SK-N-SH (cell line): Measurements from ENCODE around the gene LUC7L3. TPM values are rescaled to one million over a fixed set of nuclear protein-coding genes. Genes with fewer than 3 reads are reported as not detected.

Experiments
- CTCF ChIA-PET: fragments of 300-600, 350-600 bp; formaldehyde crosslinking; extraction: SDS; loops from one replicate; lab custom pipeline; 2021; lab: Yijun Ruan, JAX
- POLR2A ChIA-PET: fragments of 350-600 bp; sonication (Branson Sonifier 250); formaldehyde crosslinking; extraction: SDS; loops from one replicate; lab custom pipeline; 2020; ENCODE audit warnings: antibody characterized with exemption, inconsistent platforms; lab: Yijun Ruan, JAX
- DNase-seq: peaks from one replicate; pipeline ENCODE4 v3.0.0; 2012
- H2AFZ ChIP-seq: fragments of 200-600 bp; sonication (generic); 2 replicates; pipeline ENCODE4 v1.8.1; 2016; ENCODE audit warnings: antibody characterized with exemption, mild to moderate bottlenecking, low read depth
- H3F3A ChIP-seq: fragments of 200-600 bp; sonication (generic); replicated peaks from 2 replicates; pipeline ENCODE3; 2016; ENCODE audit warnings: antibody characterized with exemption, mild to moderate bottlenecking; ENCODE audit not compliant: insufficient read depth
- H3K27ac ChIP-seq, 2 experiments: fragments of 200-500 bp in 1 of 2; fragments of 200-600 bp in 1 of 2; sonication (Bioruptor generic) in 1 of 2; sonication (generic), shearing (Covaris generic) in 1 of 2; 2 replicates each; pipeline versions ENCODE4 v1.5.1 to v1.6.1; 2014 to 2016; ENCODE audit warnings: low read depth in 2 of 2, inconsistent platforms in 1 of 2, low read length in 1 of 2, mild to moderate bottlenecking in 1 of 2, mixed read lengths in 1 of 2
- H3K27me3 ChIP-seq: fragments of 200-600 bp; sonication (generic), shearing (Covaris generic); 2 replicates; pipeline ENCODE4 v1.6.1; 2016; ENCODE audit warnings: mixed run types; ENCODE audit not compliant: insufficient read depth
- H3K36me3 ChIP-seq, 2 experiments: fragments of 200-500 bp in 1 of 2; fragments of 200-600 bp in 1 of 2; sonication (Bioruptor generic) in 1 of 2; sonication (generic) in 1 of 2; replicated peaks in 1 of 2; 2 replicates each; pipeline versions ENCODE3 to v1.5.1; 2014 to 2016; ENCODE audit warnings: low read length in 1 of 2, mild to moderate bottlenecking in 1 of 2; ENCODE audit not compliant: insufficient read depth in 2 of 2, control insufficient read depth in 1 of 2
- H3K4me1 ChIP-seq, 2 experiments: fragments of 200-500 bp in 1 of 2; fragments of 200-600 bp in 1 of 2; sonication (Bioruptor generic) in 1 of 2; sonication (generic), shearing (Covaris generic) in 1 of 2; 2 replicates each; pipeline versions ENCODE4 v1.5.1 to v1.6.1; 2014 to 2016; ENCODE audit warnings: low read depth in 1 of 2, low read length in 1 of 2, mixed run types in 1 of 2; ENCODE audit not compliant: insufficient read depth in 2 of 2, control insufficient read depth in 1 of 2
- H3K4me2 ChIP-seq: fragments of 200-600 bp; sonication (generic), shearing (Covaris generic); 2 replicates; pipeline ENCODE4 v1.6.1; 2017; ENCODE audit warnings: mixed run types
- H3K4me3 ChIP-seq, 2 experiments: fragments of 200-500 bp in 1 of 2; fragments of 200-600 bp in 1 of 2; sonication (Bioruptor generic) in 1 of 2; sonication (generic), shearing (Covaris generic) in 1 of 2; 2 replicates each; pipeline versions ENCODE4 v1.5.1 to v1.8.1; 2014 to 2016; ENCODE audit warnings: low read depth in 2 of 2, inconsistent platforms in 1 of 2, low read length in 1 of 2, mild to moderate bottlenecking in 1 of 2, mixed read lengths in 1 of 2, moderate library complexity in 1 of 2
- H3K79me2 ChIP-seq: fragments of 200-600 bp; sonication (generic); 2 replicates; pipeline ENCODE4 v1.8.1; 2017; ENCODE audit warnings: mild to moderate bottlenecking; ENCODE audit not compliant: insufficient read depth
- H3K9ac ChIP-seq: fragments of 200-600 bp; sonication (generic); 2 replicates; pipeline ENCODE4 v1.6.1; 2017; ENCODE audit warnings: mixed run types
- H3K9me2 ChIP-seq: fragments of 200-600 bp; sonication (generic); 2 replicates; pipeline ENCODE4 v1.6.1; 2017; ENCODE audit warnings: mixed run types
- H3K9me3 ChIP-seq: fragments of 200-600 bp; sonication (generic); 2 replicates; pipeline ENCODE4 v1.6.1; 2017; ENCODE audit warnings: mixed run types, mild to moderate bottlenecking, moderate library complexity
- H4K20me1 ChIP-seq: fragments of 200-600 bp; sonication (generic); 2 replicates; pipeline ENCODE4 v1.6.1; 2017; ENCODE audit warnings: mild to moderate bottlenecking, mixed run types; ENCODE audit not compliant: insufficient read depth
- ELF1 ChIP-seq: IDR thresholded peaks from 2 replicates; pipeline ENCODE4 v1.4.0; 2012
- EP300 ChIP-seq, 2 experiments: IDR thresholded peaks; 2 replicates each; pipeline versions ENCODE4 v1.4.0 to v1.6.1; 2012; ENCODE audit warnings: borderline replicate concordance in 1 of 2, low read depth in 1 of 2, low read length in 1 of 2
- EZH2phosphoT487 ChIP-seq: fragments of 200-600 bp; sonication (generic); IDR thresholded peaks from 2 replicates; pipeline ENCODE4 v1.6.1; 2017; ENCODE audit warnings: low read depth, mixed run types, mild to moderate bottlenecking, antibody characterized with exemption, moderate library complexity, borderline replicate concordance
- FOSL2 ChIP-seq: IDR thresholded peaks from 2 replicates; pipeline ENCODE4 v1.4.0; 2012; ENCODE audit warnings: low read depth, mild to moderate bottlenecking, moderate library complexity, borderline replicate concordance
- FOXM1 ChIP-seq: IDR thresholded peaks from 2 replicates; pipeline ENCODE4 v1.4.0; 2012; ENCODE audit warnings: low read depth, mild to moderate bottlenecking
- GABPA ChIP-seq: IDR thresholded peaks from 2 replicates; pipeline ENCODE4 v1.4.0; 2012; ENCODE audit warnings: low read depth, mild to moderate bottlenecking
- IRF3 ChIP-seq: fragments of 150-350 bp; IDR thresholded peaks from 2 replicates; pipeline ENCODE4 v1.6.1; 2016; ENCODE audit warnings: mild to moderate bottlenecking, low read depth, low read length
- JUND ChIP-seq: IDR thresholded peaks from 2 replicates; pipeline ENCODE4 v1.4.0; 2012
- MEF2A ChIP-seq: IDR thresholded peaks from 2 replicates; pipeline ENCODE4 v1.4.0; 2012; ENCODE audit warnings: low read depth, borderline replicate concordance
- NRF1 ChIP-seq: IDR thresholded peaks from 2 replicates; pipeline ENCODE4 v1.6.1; 2012; ENCODE audit warnings: low read depth, mild to moderate bottlenecking, low read length
- POLR2AphosphoS5 ChIP-seq: IDR thresholded peaks from 2 replicates; pipeline ENCODE4 v1.6.1; 2012; ENCODE audit warnings: low read depth, low read length
- RFX5 ChIP-seq: IDR thresholded peaks from 2 replicates; pipeline ENCODE4 v1.6.1; 2012; ENCODE audit warnings: mild to moderate bottlenecking, improper control_type of control experiment, low read length
- RXRA ChIP-seq: IDR thresholded peaks from 2 replicates; pipeline ENCODE4 v1.4.0; 2012; ENCODE audit warnings: low read depth, mild to moderate bottlenecking, borderline replicate concordance
- SIN3A ChIP-seq: IDR thresholded peaks from 2 replicates; pipeline ENCODE4 v1.6.1; 2012; ENCODE audit warnings: low read depth, mild to moderate bottlenecking, low read length, moderate library complexity, borderline replicate concordance
- SMC3 ChIP-seq: IDR thresholded peaks from 2 replicates; pipeline ENCODE4 v1.6.1; 2012; ENCODE audit warnings: low read depth, low read length, improper control_type of control experiment
- TAF1 ChIP-seq: IDR thresholded peaks from 2 replicates; pipeline ENCODE4 v1.6.1; 2012; ENCODE audit warnings: low read depth, mild to moderate bottlenecking, low read length, moderate library complexity, borderline replicate concordance
- ZBTB33 ChIP-seq: IDR thresholded peaks from 2 replicates; pipeline ENCODE4 v1.4.0; 2012; ENCODE audit warnings: low read depth, borderline replicate concordance
- WGBS: methylation state at CpG from one replicate; pipeline ENCODE4 v1.1.6; 2017; ENCODE audit warnings: low lambda C conversion rate; 5-methylcytosine and 5-hydroxymethylcytosine counted together
- polyA plus RNA-seq, 3 experiments: library from polyadenylated mRNA; depleted of rRNA; stranded (reverse); fragments of >200 nt; gene quantifications; 2 replicates each; pipeline ENCODE4 v1.2.3, GENCODE V29; 2012
- TF ChIP-seq, protein P1 (sequence below): IDR thresholded peaks from 2 replicates; pipeline ENCODE4 v1.4.0; 2012; ENCODE audit warnings: low read depth, borderline replicate concordance

LUC7L3 gene
- polyA plus RNA-seq, 1 of the 3 experiments (the other 2 are of a cell fraction): 154 TPM

DNA sequence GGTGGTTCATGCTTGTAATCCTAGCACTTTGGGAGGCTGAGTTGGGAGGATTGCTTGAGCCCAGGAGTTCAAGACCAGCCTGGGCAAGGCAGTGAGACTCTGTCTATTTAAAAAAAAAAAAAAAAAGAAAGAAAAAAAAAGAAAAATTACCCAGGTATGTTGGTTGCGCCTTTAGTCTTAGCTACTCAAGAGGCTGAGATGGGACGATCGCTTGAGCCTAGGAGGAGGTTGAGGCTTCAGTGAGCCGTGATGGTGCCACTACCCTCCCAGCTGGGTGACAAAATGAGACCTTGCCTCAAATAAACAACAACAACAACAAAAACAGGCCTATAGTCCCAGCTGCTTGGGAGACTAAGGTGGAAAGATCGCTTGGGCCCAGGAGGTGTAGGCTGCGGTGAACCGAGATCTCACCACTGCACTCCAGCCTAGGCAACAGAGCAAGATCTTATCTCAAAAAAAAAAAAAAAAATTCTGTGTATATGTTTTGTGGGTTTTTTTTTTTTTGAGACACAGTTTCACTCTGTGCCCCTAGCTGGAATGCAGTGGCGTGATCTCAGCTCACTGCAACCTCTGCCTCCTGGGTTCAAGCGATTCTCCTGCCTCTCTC is 60.4 kb downstream of the LUC7L3 start:
- Histone ChIP-seq H3K9me3 (no peaks in the 10 kb centered on the region), H3K27ac (no peak overlapping the region), H3K4me1 (no peaks in the 10 kb centered on the region), H3K4me3 (no peak overlapping the region), H3K36me3 (no peaks in the 10 kb centered on the region), H2AFZ (no peak overlapping the region), H4K20me1 (no peaks in the 10 kb centered on the region), H3K79me2 (no peaks in the 10 kb centered on the region), H3K9ac (no peak overlapping the region)
- 84% methylated on average over 9 of the region's 9 CpGs for WGBS
- ChIA-PET POLR2A (no interaction called here), CTCF (interaction anchor here (0.6 to 10.4 kb wide), 10 partner anchors 11 to 374 kb away, joined by 3 to 520 read pairs (median 5); partner anchors contain the start of genes NME1 and SPATA20)
- no peak for TF ChIP-seq JUND
- TF ChIP-seq, all 33 proteins: peak for 0
- Histone ChIP-seq H3F3A (no peaks in the 10 kb centered on the region), H3K27me3 (no peaks in the 10 kb centered on the region), H3K9me2 (no peaks in the 10 kb centered on the region), H3K4me2 (no peak overlapping the region)
- DNase-seq: no peak

- Histone ChIP-seq H3K9me3 (no peaks in the 10 kb centered on the region), H3K27me3 (no peaks in the 10 kb centered on the region), H2AFZ (no peak overlapping the region), H3K79me2 (no peaks in the 10 kb centered on the region), H3K9me2 (no peaks in the 10 kb centered on the region), H3K4me3 (no peak overlapping the region), H3K4me1 (no peaks in the 10 kb centered on the region), H3F3A (no peaks in the 10 kb centered on the region), H3K4me2 (no peak overlapping the region), H3K9ac (no peak overlapping the region), H3K36me3 (no peaks in the 10 kb centered on the region), H4K20me1 (no peaks in the 10 kb centered on the region), H3K27ac (no peak overlapping the region)
- CTCF ChIA-PET: interaction anchor here (2.7 to 10.4 kb wide), 5 partner anchors 14 to 175 kb away, joined by 14 to 520 read pairs (median 71); no protein-coding TSS in a partner anchor
- DNase-seq: no peak
- 93% methylated on average over 38 of the region's 38 CpGs for WGBS
- POLR2A ChIA-PET: no interaction called here
- TF ChIP-seq RXRA (no peak), RFX5 (no peak), FOSL2 (no peak), SIN3A (no peak), FOXM1 (no peak), ELF1 (no peak), EZH2phosphoT487 (no peak), GABPA (no peak), NRF1 (no peak), IRF3 (no peak), POLR2AphosphoS5 (no peak), ZBTB33 (no peak), TAF1 (no peak), EP300 (IDR thresholded peaks at IDR 0.05; ENCODE audit: borderline replicate concordance in 1 of 2, low read depth in 1 of 2, low read length in 1 of 2) (no peak), MEF2A (no peak), SMC3 (no peak)
- TF ChIP-seq, protein P1, sequence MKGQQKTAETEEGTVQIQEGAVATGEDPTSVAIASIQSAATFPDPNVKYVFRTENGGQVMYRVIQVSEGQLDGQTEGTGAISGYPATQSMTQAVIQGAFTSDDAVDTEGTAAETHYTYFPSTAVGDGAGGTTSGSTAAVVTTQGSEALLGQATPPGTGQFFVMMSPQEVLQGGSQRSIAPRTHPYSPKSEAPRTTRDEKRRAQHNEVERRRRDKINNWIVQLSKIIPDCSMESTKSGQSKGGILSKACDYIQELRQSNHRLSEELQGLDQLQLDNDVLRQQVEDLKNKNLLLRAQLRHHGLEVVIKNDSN: no peak
These were observed 61.8 kb downstream of the LUC7L3 start for GRCh38 chr17:50781167-50781566.
